Memory B cell (primary cell): ENCODE measurements around the gene SMDT1.
A peak's percentile ranks its signal among the peaks of the same experiment; 100 is the strongest.

ENCODE experiments used
- ATAC-seq: fragments of 150-1000 bp; cut with Tn5 transposase; 2 replicates; pipeline ENCODE4 v1.10.0; 2021; ENCODE audit warnings: low read depth, mild to moderate bottlenecking, moderate library complexity
- DNase-seq, 2 donors: peaks; one replicate each; pipeline ENCODE4 v3.0.0; 2022; ENCODE audit warnings: low spot score in 2 of 2
- H3K27ac Mint-ChIP-seq: one replicate; pipeline ENCODE4 v1.8.0; 2022; ENCODE audit warnings: mild to moderate bottlenecking, moderate library complexity, mixed read lengths
- H3K27me3 Mint-ChIP-seq: one replicate; pipeline ENCODE4 v1.8.0; 2022; ENCODE audit warnings: mixed read lengths
- H3K36me3 Mint-ChIP-seq: one replicate; pipeline ENCODE4 v1.8.0; 2022; ENCODE audit warnings: mild to moderate bottlenecking, mixed read lengths
- H3K4me1 Mint-ChIP-seq: one replicate; pipeline ENCODE4 v1.8.0; 2022; ENCODE audit warnings: mixed read lengths
- H3K4me3 Mint-ChIP-seq: one replicate; pipeline ENCODE4 v1.8.0; 2022; ENCODE audit warnings: mild to moderate bottlenecking, moderate library complexity, mixed read lengths
- H3K9me3 Mint-ChIP-seq: one replicate; pipeline ENCODE4 v1.8.0; 2022; ENCODE audit warnings: mixed read lengths

Gene SMDT1

GRCh38 chr22:42079319-42080251 lies at the start of gene SMDT1:
TSS of gene SMDT1 (plus strand) at chr22:42079700. CDS start at chr22:42079769, 69 bp downstream.
- Mint-ChIP-seq H3K4me1 (peaks cover 17% of the 10 kb centered on the region), H3K36me3 (peaks cover 9% of the 10 kb centered on the region), H3K9me3 (no peaks in the 10 kb centered on the region), H3K27me3 (no peaks in the 10 kb centered on the region), H3K27ac (peak within 1 kb of the TSS; percentile 94), H3K4me3 (peak within 1 kb of the TSS; percentile 92)
- peak; percentile 84 for ATAC-seq
- peak; percentile 98 for DNase-seq

- no peak overlapping the region for H3K27ac Mint-ChIP-seq
- peaks cover 18% of the 10 kb centered on the region for H3K36me3 Mint-ChIP-seq
- ATAC-seq (no peak), DNase-seq (no peak)
- H3K4me3 Mint-ChIP-seq: no peak overlapping the region
- H3K27me3 Mint-ChIP-seq: no peaks in the 10 kb centered on the region
- H3K4me1 Mint-ChIP-seq: peaks cover 17% of the 10 kb centered on the region
- H3K9me3 Mint-ChIP-seq: peaks cover 11% of the 10 kb centered on the region
Measured at GRCh38 chr22:42033263-42034181, 46.0 kb upstream of the SMDT1 start.

- Mint-ChIP-seq H3K36me3 (peaks cover 18% of the 10 kb centered on the region), H3K27me3 (no peaks in the 10 kb centered on the region), H3K27ac (no peak overlapping the region), H3K4me1 (peaks cover 21% of the 10 kb centered on the region), H3K4me3 (no peak overlapping the region), H3K9me3 (peaks cover 11% of the 10 kb centered on the region)
- DNase-seq (no peak), ATAC-seq (no peak)
Measured at GRCh38 chr22:42035256-42035655, 44.2 kb upstream of the SMDT1 start.

GRCh38 chr22:42039271-42039670 lies 40.2 kb upstream of the SMDT1 start:
- no peak for ATAC-seq
- no peaks in the 10 kb centered on the region for H3K27me3 Mint-ChIP-seq
- no peak overlapping the region for H3K4me3 Mint-ChIP-seq
- H3K9me3 Mint-ChIP-seq: peaks cover 12% of the 10 kb centered on the region
- H3K4me1 Mint-ChIP-seq: peaks cover 13% of the 10 kb centered on the region
- no peak overlapping the region for H3K27ac Mint-ChIP-seq
- H3K36me3 Mint-ChIP-seq: peaks cover 18% of the 10 kb centered on the region
- DNase-seq: no peak

- H3K4me1 Mint-ChIP-seq: peaks cover 13% of the 10 kb centered on the region
- H3K27me3 Mint-ChIP-seq: no peaks in the 10 kb centered on the region
- H3K36me3 Mint-ChIP-seq: peaks cover 12% of the 10 kb centered on the region
- H3K9me3 Mint-ChIP-seq: peaks cover 9% of the 10 kb centered on the region
- H3K27ac Mint-ChIP-seq: no peak overlapping the region
- H3K4me3 Mint-ChIP-seq: no peak overlapping the region
- DNase-seq: no peak
- ATAC-seq: no peak
Measured at GRCh38 chr22:42041784-42042183, 37.7 kb upstream of the SMDT1 start.

- H3K27me3 Mint-ChIP-seq: no peaks in the 10 kb centered on the region
- ATAC-seq (no peak), DNase-seq (no peak)
- no peak overlapping the region for H3K27ac Mint-ChIP-seq
- H3K36me3 Mint-ChIP-seq: no peaks in the 10 kb centered on the region
- no peak overlapping the region for H3K4me3 Mint-ChIP-seq
- H3K4me1 Mint-ChIP-seq: no peaks in the 10 kb centered on the region
- H3K9me3 Mint-ChIP-seq: no peaks in the 10 kb centered on the region
Measured at GRCh38 chr22:42050641-42051180, 28.8 kb upstream of the SMDT1 start.

- no peaks in the 10 kb centered on the region for H3K4me1 Mint-ChIP-seq
- no peak overlapping the region for H3K4me3 Mint-ChIP-seq
- ATAC-seq: no peak
- H3K9me3 Mint-ChIP-seq: peaks cover 9% of the 10 kb centered on the region
- H3K27ac Mint-ChIP-seq: peak overlapping the region; percentile 5
- DNase-seq: no peak
- peaks cover 10% of the 10 kb centered on the region for H3K36me3 Mint-ChIP-seq
- no peaks in the 10 kb centered on the region for H3K27me3 Mint-ChIP-seq
Measured at GRCh38 chr22:42052765-42053164, 26.7 kb upstream of the SMDT1 start.

- peaks cover 9% of the 10 kb centered on the region for H3K9me3 Mint-ChIP-seq
- DNase-seq (no peak), ATAC-seq (no peak)
- peaks cover 25% of the 10 kb centered on the region for H3K36me3 Mint-ChIP-seq
- H3K27ac Mint-ChIP-seq: no peak overlapping the region
- H3K27me3 Mint-ChIP-seq: no peaks in the 10 kb centered on the region
- H3K4me3 Mint-ChIP-seq: no peak overlapping the region
- no peaks in the 10 kb centered on the region for H3K4me1 Mint-ChIP-seq
Measured at GRCh38 chr22:42056757-42057511, 22.6 kb upstream of the SMDT1 start.

- Mint-ChIP-seq H3K4me1 (no peaks in the 10 kb centered on the region), H3K4me3 (no peak overlapping the region), H3K27me3 (no peaks in the 10 kb centered on the region), H3K27ac (no peak overlapping the region), H3K9me3 (peaks cover 9% of the 10 kb centered on the region), H3K36me3 (peaks cover 39% of the 10 kb centered on the region)
- ATAC-seq (no peak), DNase-seq (no peak)
Measured at GRCh38 chr22:42060489-42060888, 19.0 kb upstream of the SMDT1 start.

GRCh38 chr22:42061041-42061440 lies 18.5 kb upstream of the SMDT1 start:
- H3K9me3 Mint-ChIP-seq: peaks cover 9% of the 10 kb centered on the region
- ATAC-seq: no peak
- H3K4me1 Mint-ChIP-seq: no peaks in the 10 kb centered on the region
- H3K27ac Mint-ChIP-seq: no peak overlapping the region
- H3K27me3 Mint-ChIP-seq: no peaks in the 10 kb centered on the region
- DNase-seq: no peak
- peaks cover 42% of the 10 kb centered on the region for H3K36me3 Mint-ChIP-seq
- H3K4me3 Mint-ChIP-seq: no peak overlapping the region

GRCh38 chr22:42062506-42063170 lies 16.9 kb upstream of the SMDT1 start:
- no peak for ATAC-seq

GRCh38 chr22:42064629-42065028 lies 14.9 kb upstream of the SMDT1 start:
- no peaks in the 10 kb centered on the region for H3K27me3 Mint-ChIP-seq
- no peak for DNase-seq
- peaks cover 29% of the 10 kb centered on the region for H3K36me3 Mint-ChIP-seq
- H3K4me3 Mint-ChIP-seq: no peak overlapping the region
- peaks cover 3% of the 10 kb centered on the region for H3K4me1 Mint-ChIP-seq
- H3K27ac Mint-ChIP-seq: no peak overlapping the region
- ATAC-seq: no peak
- no peaks in the 10 kb centered on the region for H3K9me3 Mint-ChIP-seq

More at GRCh38 chr22:42062506-42063170, 16.9 kb upstream of the SMDT1 start:
- Mint-ChIP-seq H3K36me3 (peaks cover 37% of the 10 kb centered on the region), H3K9me3 (no peaks in the 10 kb centered on the region), H3K4me3 (no peak overlapping the region), H3K27ac (no peak overlapping the region), H3K27me3 (no peaks in the 10 kb centered on the region), H3K4me1 (no peaks in the 10 kb centered on the region)
- DNase-seq: no peak
